Right ventricle myocardium superior (tissue), 1 donor: Measurements from ENCODE around the gene EFS. TPM values are rescaled to one million over a fixed set of nuclear protein-coding genes. Genes with fewer than 3 reads are reported as not detected.
"Not testable (repeated sequence)": the region's sequence is repeated elsewhere in the genome, so short reads cannot be mapped to it uniquely, and the experiment has no call there.

Source experiments
- ATAC-seq: fragments of 200-7000 bp; cut with Tn5 transposase; one replicate; pipeline ENCODE4 v1.9.1; 2020; ENCODE audit warnings: mild to moderate bottlenecking; ENCODE audit not compliant: poor library complexity
- DNase-seq: peaks from one replicate; pipeline ENCODE4 v3.0.0-alpha.2; 2020
- intact Hi-C: fragments of 100-400 bp; cut with DNase I; formaldehyde crosslinking; loops from one replicate; pipeline ENCODE4 v1.11.2; 2022
- total RNA-seq: library from RNA; stranded (reverse); fragmentation: NEBNext Ultra II Directional; extraction: Animal tissue kit (Norgen Biotek cat#: 25700); gene quantifications from one replicate; pipeline ENCODE4 v1.2.1, GENCODE V29; 2021
- donor health status: DM: no; HTN: yes; CAD: no; lungs with severe emphysema.

The EFS gene
- total RNA-seq, 1 donor from 2014 or later = 3.2 TPM

GRCh38 chr14:23348297-23348655 lies 16.7 kb downstream of the EFS start:
- DNase-seq = no peak
- intact Hi-C loops = no loop called here
- no peak for ATAC-seq

GRCh38 chr14:23347406-23348296 lies 17.3 kb downstream of the EFS start:
- ATAC-seq = no peak
- intact Hi-C loops = no loop called here
- DNase-seq = no peak

GRCh38 chr14:23346693-23347405 lies 18.1 kb downstream of the EFS start:
- ATAC-seq (peak; percentile 42), DNase-seq (no peak)
- intact Hi-C loops = no loop called here

- ATAC-seq (peak; percentile 74), DNase-seq (no peak)
- intact Hi-C loops = no loop called here
These were observed 18.8 kb downstream of the EFS start for GRCh38 chr14:23345987-23346692.

GRCh38 chr14:23344481-23344880 lies 20.5 kb downstream of the EFS start:
- no peak for DNase-seq
- intact Hi-C loops = no loop called here
- no peak for ATAC-seq

- DNase-seq (no peak), ATAC-seq (no peak)
- intact Hi-C loops = no loop called here
These were observed 25.3 kb downstream of the EFS start for GRCh38 chr14:23339506-23340268.

- ATAC-seq (no peak), DNase-seq (no peak)
- intact Hi-C loops = no loop called here
These were observed 29.3 kb downstream of the EFS start for GRCh38 chr14:23335623-23336022.

GRCh38 chr14:23327947-23328744 lies 36.8 kb downstream of the EFS start:
- intact Hi-C loops = loop anchor here (5.0 to 10.0 kb wide), 3 partner anchors 54 to 237 kb away; partner anchors contain the start of gene AP1G2
- no peak for DNase-seq
- ATAC-seq = peak; percentile 84

- ATAC-seq (no peak), DNase-seq (no peak)
- intact Hi-C loops = loop anchor here (5.0 to 10.0 kb wide), 3 partner anchors 56 to 238 kb away; partner anchors contain the start of gene AP1G2
These were observed 38.3 kb downstream of the EFS start for GRCh38 chr14:23326491-23327332.

- DNase-seq, ATAC-seq: not testable (repeated sequence)
- intact Hi-C loops = loop anchor here (5.0 to 10.0 kb wide), 3 partner anchors 57 to 239 kb away; partner anchors contain the start of gene AP1G2
These were observed 39.2 kb downstream of the EFS start for GRCh38 chr14:23325746-23326145.

GRCh38 chr14:23324993-23325392 lies 40.0 kb downstream of the EFS start:
- ATAC-seq = no peak
- intact Hi-C loops = loop anchor here (5.0 to 10.0 kb wide), 3 partner anchors 57 to 240 kb away; partner anchors contain the start of gene AP1G2
- no peak for DNase-seq

- DNase-seq (no peak), ATAC-seq (no peak)
- intact Hi-C loops = loop anchor here (10.0 kb wide), 2 partner anchors 130 to 240 kb away; partner anchors contain the start of gene AP1G2
These were observed 40.5 kb downstream of the EFS start for GRCh38 chr14:23324455-23324846.

- DNase-seq (no peak), ATAC-seq (no peak)
- intact Hi-C loops = loop anchor here (10.0 kb wide), 2 partner anchors 131 to 241 kb away; partner anchors contain the start of gene AP1G2
These were observed 41.0 kb downstream of the EFS start for GRCh38 chr14:23323838-23324454.

- intact Hi-C loops = loop anchor here (10.0 kb wide), 2 partner anchors 132 to 242 kb away; partner anchors contain the start of gene AP1G2
- DNase-seq (no peak), ATAC-seq (no peak)
These were observed 42.1 kb downstream of the EFS start for GRCh38 chr14:23322568-23323517.
